Measurements from ENCODE around the gene VSIG10.

DNA sequence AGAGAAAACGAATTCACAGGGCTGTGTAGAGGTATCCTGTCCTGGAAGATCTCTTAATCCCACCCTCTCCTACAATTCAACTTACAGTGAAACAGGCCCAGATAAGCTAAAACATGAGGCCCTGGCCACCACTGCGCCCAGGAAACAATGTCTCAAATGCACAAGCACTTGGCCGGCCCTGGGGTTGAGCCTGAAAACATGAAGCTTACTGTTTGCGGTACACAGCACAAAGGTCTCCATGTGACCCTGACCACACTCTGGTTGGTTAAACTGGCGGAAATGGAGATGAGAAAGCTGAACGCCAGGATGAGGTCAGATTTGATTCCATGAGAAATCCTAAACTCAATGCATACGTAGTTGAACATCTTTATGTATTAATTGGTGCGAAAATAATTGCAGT is 59.2 kb downstream of the VSIG10 start:
- TF ChIP-seq ZNF567 (CRISPR knock-in tag; IDR thresholded peaks at IDR 0.05; ENCODE audit: borderline replicate concordance) (no peak), SUZ12 (IDR thresholded peaks at IDR 0.05; ENCODE audit: low read depth, low read length) (no peak), ZNF484 (CRISPR knock-in tag; IDR thresholded peaks at IDR 0.05; ENCODE audit: borderline replicate concordance, low read depth) (no peak), SIN3A (IDR thresholded peaks at IDR 0.05; ENCODE audit: borderline replicate concordance, low read depth, low read length) (no peak), SRF (IDR thresholded peaks at IDR 0.05; ENCODE audit: low read depth, low read length) (no peak), ATF7 (IDR thresholded peaks at IDR 0.05) (no peak), ATF7 (CRISPR knock-in tag; IDR thresholded peaks at IDR 0.05) (no peak), GABPA (IDR thresholded peaks at IDR 0.05; ENCODE audit: low read depth, low read length) (no peak), GABPA (CRISPR knock-in tag; IDR thresholded peaks at IDR 0.05; ENCODE audit: low read depth) (no peak)
- TF ChIP-seq, protein P1, sequence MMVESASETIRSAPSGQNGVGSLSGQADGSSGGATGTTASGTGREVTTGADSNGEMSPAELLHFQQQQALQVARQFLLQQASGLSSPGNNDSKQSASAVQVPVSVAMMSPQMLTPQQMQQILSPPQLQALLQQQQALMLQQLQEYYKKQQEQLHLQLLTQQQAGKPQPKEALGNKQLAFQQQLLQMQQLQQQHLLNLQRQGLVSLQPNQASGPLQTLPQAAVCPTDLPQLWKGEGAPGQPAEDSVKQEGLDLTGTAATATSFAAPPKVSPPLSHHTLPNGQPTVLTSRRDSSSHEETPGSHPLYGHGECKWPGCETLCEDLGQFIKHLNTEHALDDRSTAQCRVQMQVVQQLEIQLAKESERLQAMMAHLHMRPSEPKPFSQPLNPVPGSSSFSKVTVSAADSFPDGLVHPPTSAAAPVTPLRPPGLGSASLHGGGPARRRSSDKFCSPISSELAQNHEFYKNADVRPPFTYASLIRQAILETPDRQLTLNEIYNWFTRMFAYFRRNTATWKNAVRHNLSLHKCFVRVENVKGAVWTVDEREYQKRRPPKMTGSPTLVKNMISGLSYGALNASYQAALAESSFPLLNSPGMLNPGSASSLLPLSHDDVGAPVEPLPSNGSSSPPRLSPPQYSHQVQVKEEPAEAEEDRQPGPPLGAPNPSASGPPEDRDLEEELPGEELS (CRISPR knock-in tag; IDR thresholded peaks at IDR 0.05): no peak
